Central memory CD8-positive, alpha-beta T cell (primary cell): Measurements from ENCODE around the gene TIMMDC1.
"Not testable (repeated sequence)": the region's sequence is repeated elsewhere in the genome, so short reads cannot be mapped to it uniquely, and the experiment has no call there.

ENCODE experiments used
- ATAC-seq: fragments of 150-1000 bp; cut with Tn5 transposase; replicated peaks from 2 replicates; pipeline ENCODE4 v1.10.0; 2022; ENCODE audit warnings: mild to moderate bottlenecking, moderate FRiP score, moderate number of reproducible peaks; ENCODE audit not compliant: poor library complexity, severe bottlenecking; ENCODE audit errors: extremely low read depth
- DNase-seq, 2 donors: peaks; one replicate each; pipeline ENCODE4 v3.0.0; 2021; ENCODE audit warnings: low spot score in 2 of 2
- H3K27ac Mint-ChIP-seq: one replicate; pipeline ENCODE4 v1.8.0; 2022; ENCODE audit warnings: low read depth, mild to moderate bottlenecking, moderate library complexity, mixed read lengths
- H3K27me3 Mint-ChIP-seq: one replicate; pipeline ENCODE4 v1.8.0; 2022; ENCODE audit warnings: mixed read lengths
- H3K36me3 Mint-ChIP-seq: one replicate; pipeline ENCODE4 v1.8.0; 2022; ENCODE audit warnings: mild to moderate bottlenecking, moderate library complexity, mixed read lengths; ENCODE audit not compliant: insufficient read depth
- H3K4me1 Mint-ChIP-seq: one replicate; pipeline ENCODE4 v1.8.0; 2022; ENCODE audit warnings: mixed read lengths
- H3K4me3 Mint-ChIP-seq: one replicate; pipeline ENCODE4 v1.8.0; 2022; ENCODE audit warnings: mild to moderate bottlenecking, moderate library complexity, mixed read lengths
- H3K9me3 Mint-ChIP-seq: one replicate; pipeline ENCODE4 v1.8.0; 2022; ENCODE audit warnings: mixed read lengths

The TIMMDC1 gene

DNA sequence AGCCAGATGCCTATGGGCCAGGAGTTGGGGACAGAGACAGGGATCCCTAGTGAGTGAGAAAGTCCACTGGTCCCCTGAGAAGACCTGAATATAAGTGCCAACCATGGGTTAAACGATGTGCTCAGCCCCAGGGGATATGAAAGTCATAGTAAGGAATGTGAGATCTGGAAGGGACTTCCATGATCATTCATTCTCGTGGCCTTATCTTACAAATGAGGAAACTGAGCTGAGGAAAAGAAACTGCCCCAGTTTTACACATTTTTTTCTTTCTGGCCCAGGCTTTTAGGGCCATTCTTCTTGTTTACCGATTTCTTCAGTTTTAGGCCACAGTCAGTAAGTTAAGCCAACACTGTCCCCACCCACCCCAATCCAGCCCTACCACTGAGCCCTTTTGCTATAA is 50.0 kb downstream of the TIMMDC1 start:
- ATAC-seq = no peak
- Mint-ChIP-seq H3K4me1 (no peaks in the 10 kb centered on the region), H3K36me3 (no peaks in the 10 kb centered on the region), H3K4me3 (no peak overlapping the region), H3K27ac (no peak overlapping the region), H3K9me3 (no peaks in the 10 kb centered on the region), H3K27me3 (no peaks in the 10 kb centered on the region)
- no peak for DNase-seq

DNA sequence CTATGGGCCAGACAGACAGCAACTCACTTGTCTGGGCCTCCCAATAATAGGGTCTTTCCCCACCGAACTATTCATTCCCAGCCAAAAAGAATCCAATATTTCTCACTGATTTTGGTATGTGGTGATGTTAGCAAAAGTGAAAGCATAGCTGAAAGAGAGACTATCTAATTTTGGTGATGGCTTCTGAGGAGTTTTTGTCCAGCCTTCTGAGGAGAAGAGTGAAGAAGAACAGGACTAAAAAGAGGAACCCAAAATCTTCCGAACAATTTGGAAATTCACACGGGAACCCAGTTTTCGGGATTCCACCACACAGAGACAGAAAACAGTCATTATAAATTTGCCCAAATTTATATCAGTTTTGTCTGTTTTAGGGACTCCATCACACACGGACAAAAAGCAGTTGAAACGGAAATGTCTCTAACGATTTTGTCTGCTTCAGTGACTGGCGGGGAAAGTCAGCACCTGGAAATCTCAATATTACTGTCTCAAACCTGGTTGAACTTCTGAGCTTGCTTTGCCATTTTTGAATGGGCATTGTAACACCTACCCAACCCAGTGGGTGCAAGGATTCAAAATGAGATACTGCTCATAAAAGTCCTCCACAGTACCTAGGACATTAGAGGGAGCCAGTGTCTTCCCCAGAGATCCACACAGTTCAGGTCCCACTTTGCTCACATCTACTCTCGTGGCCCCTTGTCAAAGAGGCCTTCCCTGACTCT is 52.0 kb downstream of the TIMMDC1 start:
- ATAC-seq (no peak), DNase-seq (no peak)
- no peaks in the 10 kb centered on the region for H3K9me3 Mint-ChIP-seq
- H3K36me3 Mint-ChIP-seq = no peaks in the 10 kb centered on the region
- H3K27me3 Mint-ChIP-seq = no peaks in the 10 kb centered on the region
- no peak overlapping the region for H3K27ac Mint-ChIP-seq
- H3K4me3 Mint-ChIP-seq = no peak overlapping the region
- H3K4me1 Mint-ChIP-seq = no peaks in the 10 kb centered on the region

DNA sequence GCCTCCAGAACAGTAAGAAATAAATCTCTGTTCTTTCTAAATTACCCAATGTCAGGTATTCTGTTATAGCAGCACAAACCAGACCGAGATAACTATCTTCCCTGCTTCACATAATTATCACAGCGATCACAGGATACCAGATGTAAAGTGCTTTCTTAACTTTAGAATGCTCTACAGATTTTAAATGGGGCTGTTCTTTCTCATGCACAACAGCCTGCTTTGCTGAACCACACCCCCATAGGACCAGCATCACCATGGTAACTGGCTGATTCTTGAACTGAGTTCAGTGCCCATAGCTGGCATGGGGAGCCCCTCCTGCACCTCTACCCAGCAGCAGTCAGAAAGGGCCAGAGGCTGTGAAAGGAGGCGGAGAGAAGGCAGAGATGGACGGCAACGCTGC is 53.3 kb downstream of the TIMMDC1 start:
- no peak overlapping the region for H3K4me3 Mint-ChIP-seq
- no peak overlapping the region for H3K27ac Mint-ChIP-seq
- H3K9me3 Mint-ChIP-seq = no peaks in the 10 kb centered on the region
- H3K36me3 Mint-ChIP-seq = no peaks in the 10 kb centered on the region
- ATAC-seq = no peak
- DNase-seq = no peak
- no peaks in the 10 kb centered on the region for H3K4me1 Mint-ChIP-seq
- H3K27me3 Mint-ChIP-seq = no peaks in the 10 kb centered on the region

DNA sequence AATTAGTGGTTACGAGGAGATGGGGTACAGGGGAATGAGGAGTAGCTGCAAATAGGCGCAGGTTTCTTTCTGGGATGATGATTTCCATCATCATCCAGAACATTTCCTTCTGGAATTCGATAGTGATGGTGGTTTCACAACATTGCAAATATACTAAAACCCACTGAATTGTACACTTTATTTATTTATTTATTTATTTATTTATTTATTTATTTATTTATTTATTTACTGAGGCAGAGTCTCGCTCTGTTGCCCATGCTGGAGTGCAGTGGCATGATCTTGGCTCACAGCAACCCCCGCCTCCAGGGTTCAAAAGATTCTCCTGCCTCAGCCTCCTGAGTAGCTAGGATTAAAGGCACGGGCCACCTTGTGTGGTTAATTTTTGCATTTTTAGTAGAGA is 54.6 kb downstream of the TIMMDC1 start:
- DNase-seq, ATAC-seq, H3K27ac Mint-ChIP-seq, H3K4me1 Mint-ChIP-seq, H3K36me3 Mint-ChIP-seq, H3K9me3 Mint-ChIP-seq, H3K4me3 Mint-ChIP-seq, H3K27me3 Mint-ChIP-seq: not testable (repeated sequence)

DNA sequence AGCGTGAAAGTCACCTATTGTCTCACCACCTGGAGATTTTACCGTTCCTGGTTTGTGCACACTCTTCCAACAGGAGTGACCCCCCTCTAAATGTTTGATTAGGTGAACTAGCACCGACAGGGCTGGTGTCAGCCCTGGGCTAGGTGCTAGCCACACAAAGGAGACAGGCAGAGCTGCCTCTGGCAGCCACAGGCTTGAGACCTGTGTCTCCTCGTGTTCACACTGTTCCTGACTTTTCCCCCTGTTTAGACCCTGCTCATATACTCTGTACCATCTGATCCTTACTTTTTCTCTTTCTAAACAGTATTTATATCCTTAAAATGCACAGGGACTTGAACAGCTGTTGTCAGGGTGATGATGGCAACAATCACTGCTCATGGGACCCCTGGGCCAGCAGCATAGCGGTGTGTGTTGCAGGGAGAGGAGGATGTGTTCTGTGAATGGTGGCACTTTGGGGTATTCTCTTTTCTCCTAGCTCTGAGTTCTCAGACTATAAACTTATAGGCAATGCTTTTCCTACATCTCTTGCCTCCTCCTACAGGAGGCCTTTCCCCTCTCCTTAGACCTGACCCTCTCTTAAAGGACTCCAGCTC is 55.6 kb downstream of the TIMMDC1 start:
- no peak for ATAC-seq
- Mint-ChIP-seq H3K36me3 (no peaks in the 10 kb centered on the region), H3K27me3 (no peaks in the 10 kb centered on the region), H3K27ac (no peak overlapping the region), H3K9me3 (no peaks in the 10 kb centered on the region), H3K4me1 (no peaks in the 10 kb centered on the region), H3K4me3 (no peak overlapping the region)
- DNase-seq = no peak

DNA sequence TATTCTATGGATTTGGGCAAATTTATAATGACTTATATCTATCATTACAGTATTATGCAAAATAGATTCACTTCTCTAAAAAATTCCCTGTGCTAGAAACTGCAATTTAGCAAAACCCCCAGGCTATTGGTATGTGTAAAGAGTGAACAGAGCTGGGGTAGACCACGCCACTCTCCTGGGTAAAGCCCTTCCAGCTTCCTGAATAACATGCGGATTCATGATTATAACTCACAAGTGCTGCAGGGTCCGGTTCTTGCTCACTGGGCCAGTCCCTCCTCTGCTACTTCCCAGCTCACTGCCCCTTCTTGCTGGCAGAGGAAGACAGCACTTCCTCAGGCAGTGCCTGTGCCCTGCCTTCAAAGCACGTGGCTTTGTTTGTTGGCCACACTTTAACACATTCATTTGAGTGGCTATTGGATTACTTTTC is 57.0 kb downstream of the TIMMDC1 start:
- H3K27me3 Mint-ChIP-seq = no peaks in the 10 kb centered on the region
- no peaks in the 10 kb centered on the region for H3K9me3 Mint-ChIP-seq
- no peak overlapping the region for H3K27ac Mint-ChIP-seq
- ATAC-seq (no peak), DNase-seq (no peak)
- H3K36me3 Mint-ChIP-seq = no peaks in the 10 kb centered on the region
- H3K4me3 Mint-ChIP-seq = no peak overlapping the region
- peaks cover 6% of the 10 kb centered on the region for H3K4me1 Mint-ChIP-seq

DNA sequence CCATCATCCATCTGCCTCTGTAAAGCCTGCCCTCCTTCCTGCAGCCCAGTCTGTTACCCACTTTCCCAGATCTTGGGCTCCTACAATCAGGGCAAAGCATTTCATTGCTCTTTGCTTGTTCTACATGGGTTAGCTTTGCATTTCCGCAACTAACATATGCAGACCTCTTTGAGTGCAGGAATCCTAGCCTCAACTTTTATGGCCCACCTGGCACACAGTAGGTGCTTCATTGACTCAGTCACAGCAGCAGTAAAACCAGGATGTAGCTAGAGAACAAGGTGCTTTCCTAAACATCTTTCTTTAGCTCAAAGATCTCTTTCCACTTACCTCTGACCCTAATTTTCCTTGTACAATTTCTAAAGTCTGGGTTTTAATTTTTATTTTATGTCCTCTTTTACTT is 57.6 kb downstream of the TIMMDC1 start:
- Mint-ChIP-seq H3K36me3 (no peaks in the 10 kb centered on the region), H3K27ac (no peak overlapping the region), H3K4me1 (peaks cover 6% of the 10 kb centered on the region), H3K9me3 (no peaks in the 10 kb centered on the region), H3K27me3 (no peaks in the 10 kb centered on the region), H3K4me3 (no peak overlapping the region)
- no peak for DNase-seq
- ATAC-seq = no peak

DNA sequence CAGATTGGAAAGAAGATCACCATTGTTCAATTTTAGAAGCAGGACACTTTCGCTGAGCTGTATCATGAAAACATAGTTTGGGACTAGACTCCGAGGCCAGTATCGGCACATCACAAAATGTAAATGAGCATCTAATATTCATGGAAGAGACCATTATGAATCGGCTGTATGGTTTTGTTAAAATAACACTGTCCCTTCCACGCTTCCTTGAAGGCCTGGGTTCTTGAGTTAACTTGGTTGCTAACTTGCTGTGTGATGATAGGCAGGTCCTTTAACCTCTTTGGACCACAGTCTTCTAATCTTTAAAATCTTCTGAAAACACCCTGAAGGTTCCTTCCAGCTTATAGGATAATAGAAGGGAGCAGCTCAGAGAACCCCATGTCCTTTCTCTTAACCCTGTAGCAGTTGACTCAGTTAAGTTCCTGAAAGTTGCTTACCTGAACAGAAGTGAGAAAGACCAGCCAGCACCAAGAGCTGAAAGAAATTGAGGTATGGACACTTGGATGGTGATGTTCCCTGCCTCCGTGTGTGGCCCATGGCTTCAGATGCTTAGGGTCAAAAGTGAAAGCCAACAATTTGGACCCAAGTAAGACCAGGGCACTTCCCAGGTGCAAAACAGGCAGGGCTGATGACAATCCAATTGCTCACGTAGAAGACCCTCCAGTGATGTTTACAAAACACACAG is 59.0 kb downstream of the TIMMDC1 start:
- Mint-ChIP-seq H3K4me3 (no peak overlapping the region), H3K9me3 (no peaks in the 10 kb centered on the region), H3K27ac (no peak overlapping the region), H3K36me3 (peaks cover 2% of the 10 kb centered on the region), H3K27me3 (no peaks in the 10 kb centered on the region), H3K4me1 (peaks cover 6% of the 10 kb centered on the region)
- no peak for DNase-seq
- no peak for ATAC-seq

DNA sequence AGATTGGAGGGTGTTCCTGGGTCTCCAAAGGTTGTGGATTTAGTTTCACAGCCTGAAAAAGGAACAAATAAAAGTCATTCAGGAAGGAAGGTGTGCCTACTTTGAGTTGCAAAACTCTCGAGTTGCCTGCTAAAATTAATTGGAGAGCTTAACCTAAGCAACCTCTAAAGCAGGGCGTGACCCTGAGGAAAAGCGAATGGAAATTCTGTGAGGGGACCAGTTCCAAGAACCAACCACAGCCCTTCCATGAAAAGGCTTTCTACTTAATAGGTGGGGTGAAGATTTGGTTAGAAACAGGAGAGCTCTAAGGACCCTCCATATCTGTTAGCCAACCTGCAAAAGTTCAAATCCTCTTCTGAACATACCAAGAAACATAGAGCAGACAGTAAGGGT is 59.5 kb downstream of the TIMMDC1 start:
- H3K4me3 Mint-ChIP-seq = no peak overlapping the region
- ATAC-seq (no peak), DNase-seq (no peak)

DNA sequence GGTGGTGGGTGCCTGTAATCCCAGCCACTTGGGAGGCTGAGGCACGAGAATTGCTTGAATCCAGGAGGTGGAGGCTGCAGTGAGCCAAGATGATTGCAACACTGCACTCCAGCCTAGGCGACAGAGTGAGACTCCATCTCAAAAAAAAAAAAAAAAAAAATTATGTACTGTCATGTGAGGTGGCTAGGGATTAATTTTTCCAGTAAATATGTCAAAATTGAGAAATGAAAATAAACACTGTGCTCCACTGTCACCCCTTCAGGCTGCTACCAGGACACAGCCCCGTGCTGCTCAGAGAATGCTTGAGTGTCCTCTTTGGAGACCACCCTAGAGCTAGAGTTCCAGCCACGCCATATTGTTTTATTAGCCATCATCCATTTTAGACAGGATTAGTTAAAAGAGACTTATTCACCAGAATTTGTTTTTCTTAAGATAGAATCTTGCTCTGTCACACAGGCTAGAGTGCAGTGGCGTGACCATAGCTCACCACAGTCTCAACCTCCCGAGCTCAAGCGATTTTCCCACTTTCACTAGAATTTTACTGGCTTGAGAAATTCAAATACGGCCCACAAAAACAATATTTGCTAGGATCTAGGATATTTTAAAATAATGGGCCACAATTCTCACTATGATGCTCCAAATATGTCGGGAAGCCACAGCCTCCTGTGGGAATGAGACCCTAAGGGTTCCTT is 60.4 kb downstream of the TIMMDC1 start:
- H3K4me3 Mint-ChIP-seq = peak overlapping the region; percentile 27
- no peaks in the 10 kb centered on the region for H3K27me3 Mint-ChIP-seq
- peaks cover 5% of the 10 kb centered on the region for H3K36me3 Mint-ChIP-seq
- ATAC-seq (no peak), DNase-seq (no peak)
- no peaks in the 10 kb centered on the region for H3K9me3 Mint-ChIP-seq
- H3K27ac Mint-ChIP-seq = no peak overlapping the region
- H3K4me1 Mint-ChIP-seq = peaks cover 6% of the 10 kb centered on the region

More for the DNA sequence above, 59.5 kb downstream of the TIMMDC1 start:
- H3K4me1 Mint-ChIP-seq = peaks cover 6% of the 10 kb centered on the region
- no peaks in the 10 kb centered on the region for H3K9me3 Mint-ChIP-seq
- H3K27me3 Mint-ChIP-seq = no peaks in the 10 kb centered on the region
- H3K27ac Mint-ChIP-seq = no peak overlapping the region
- H3K36me3 Mint-ChIP-seq = peaks cover 4% of the 10 kb centered on the region

DNA sequence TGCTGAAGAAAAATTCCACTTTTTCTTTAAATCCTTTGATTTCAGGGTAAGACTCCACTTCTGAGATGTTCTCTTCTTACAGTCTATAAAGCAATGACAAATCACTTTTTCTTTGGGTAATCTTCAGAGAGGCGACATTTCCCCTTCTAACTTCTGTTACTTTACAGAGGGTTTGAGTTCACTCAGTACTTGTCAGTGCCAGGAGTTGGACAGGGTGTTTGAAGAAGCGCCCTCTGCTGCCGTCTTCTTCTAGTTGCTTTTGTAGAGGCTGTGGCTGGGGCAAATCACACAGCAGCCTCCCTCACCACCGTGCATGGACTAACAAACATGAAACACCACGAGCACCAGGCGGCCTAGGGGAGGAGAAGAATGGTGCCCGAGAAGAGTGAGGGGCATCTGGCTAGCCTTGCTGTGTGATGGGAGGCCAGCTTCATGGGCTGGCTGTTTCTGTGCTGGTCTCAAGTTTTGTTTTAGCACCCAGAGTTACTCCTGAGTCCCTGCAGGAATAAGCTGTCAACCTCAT is 61.2 kb downstream of the TIMMDC1 start, which contains the start of gene CD80:
Gene CD80, minus strand, starts transcription at position 174 of the 523 bp plus-strand sequence. CDS start 1,886 bp downstream, outside the sequence.
- Mint-ChIP-seq H3K27ac (peak within 1 kb of the TSS; percentile 5), H3K27me3 (no peaks in the 10 kb centered on the region), H3K9me3 (no peaks in the 10 kb centered on the region), H3K36me3 (peaks cover 7% of the 10 kb centered on the region), H3K4me1 (peaks cover 6% of the 10 kb centered on the region), H3K4me3 (peak within 1 kb of the TSS; percentile 27)
- DNase-seq (peak in 1 of 2 donors; percentile 46), ATAC-seq (peak; percentile 70)

DNA sequence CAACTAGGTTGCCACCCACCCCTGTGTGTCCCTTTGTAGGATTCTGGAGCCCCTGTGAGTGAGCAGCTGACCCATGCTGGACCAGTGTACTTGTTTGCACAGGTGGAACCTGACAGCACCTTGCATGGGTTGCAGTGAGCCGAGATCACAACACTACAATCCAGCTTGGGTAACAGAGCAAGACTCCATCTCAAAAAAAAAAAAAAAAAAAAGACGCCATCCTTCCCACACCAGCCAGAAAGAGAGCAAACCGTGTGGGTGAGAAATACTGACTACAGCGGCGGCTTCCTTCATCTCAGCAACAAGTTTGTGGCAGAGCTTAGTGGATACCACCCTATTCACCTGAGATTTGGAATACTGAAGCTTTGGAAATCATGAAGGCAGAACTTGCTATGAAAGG is 61.8 kb downstream of the TIMMDC1 start:
- no peak overlapping the region for H3K27ac Mint-ChIP-seq
- H3K9me3 Mint-ChIP-seq = no peaks in the 10 kb centered on the region
- DNase-seq = no peak
- no peak for ATAC-seq
- peaks cover 6% of the 10 kb centered on the region for H3K4me1 Mint-ChIP-seq
- peaks cover 7% of the 10 kb centered on the region for H3K36me3 Mint-ChIP-seq
- no peaks in the 10 kb centered on the region for H3K27me3 Mint-ChIP-seq
- H3K4me3 Mint-ChIP-seq = no peak overlapping the region
